Right cardiac atrium (tissue), 5 donors: ENCODE results near the gene MTA2. TPM values are rescaled to one million over a fixed set of nuclear protein-coding genes. Genes with fewer than 3 reads are reported as not detected.

ENCODE experiments used
- ATAC-seq, 2 donors: fragments of 200-7000 bp; cut with Tn5 transposase; one replicate each; pipeline versions ENCODE4 v1.8.0 to v1.9.1; 2020; ENCODE audit warnings: moderate library complexity in 2 of 2, mild to moderate bottlenecking in 1 of 2
- DNase-seq, 3 donors: peaks; one replicate each; pipeline ENCODE4 v3.0.0-alpha.2; 2020
- H3K27ac ChIP-seq: one replicate; pipeline ENCODE4 v1.5.1; 2013; ENCODE audit warnings: mild to moderate bottlenecking, low read length, control low read depth, moderate library complexity
- H3K27me3 ChIP-seq: one replicate; pipeline ENCODE4 v1.6.1; 2013; ENCODE audit not compliant: control insufficient read depth, insufficient read depth
- H3K4me1 ChIP-seq: one replicate; pipeline ENCODE4 v1.6.1; 2013; ENCODE audit warnings: low read length; ENCODE audit not compliant: control insufficient read depth, insufficient read depth
- H3K4me3 ChIP-seq: one replicate; pipeline ENCODE4 v1.5.1; 2013; ENCODE audit warnings: low read length, control low read depth
- H3K9me3 ChIP-seq: one replicate; pipeline ENCODE4 v1.6.1; 2013; ENCODE audit warnings: low read length; ENCODE audit not compliant: control insufficient read depth
- WGBS: extraction: QIAGEN DNeasy Blood & Tissue Kit; methylation state at CpG from one replicate; pipeline ENCODE4 v1.1.7; 2013; 5-methylcytosine and 5-hydroxymethylcytosine counted together
- intact Hi-C, 4 donors: fragments of 100-400 bp; cut with DNase I; formaldehyde crosslinking; loops; one replicate each; pipeline versions ENCODE4 v1.11.0 to v1.14.0; 2022 to 2023
- microRNA-seq, 2 donors: library from miRNA; unstranded; fragments of <30 nt; microRNA quantifications; one replicate each; pipeline ENCODE4 v1.2.0, GENCODE V29; 2020 to 2021
- polyA plus RNA-seq: library from polyadenylated mRNA; stranded (reverse); fragments of 200-250 nt; gene quantifications from one replicate; pipeline ENCODE4 v1.2.3, GENCODE V29; 2013
- total RNA-seq, 4 donors: library from RNA; stranded (reverse); fragmentation: NEBNext Ultra II Directional; extraction: Animal tissue kit (Norgen Biotek cat#: 25700); gene quantifications; one replicate each; pipeline ENCODE4 v1.2.1, GENCODE V29; 2021
- donor health status: healthy with polysubstance abuse.
- donor health status: DM: no; HTN: yes; CAD: no.
- donor health status: DM: no; HTN: no; CAD: no.
- donor health status: DM: no; HTN: yes; CAD: no; lungs with severe emphysema.
- donor health status: DM: yes; HTN: yes; CAD: no.

Gene MTA2
- total and polyA plus RNA-seq, 5 donors: 24.1 to 47.6 (median 38.0) TPM

DNA sequence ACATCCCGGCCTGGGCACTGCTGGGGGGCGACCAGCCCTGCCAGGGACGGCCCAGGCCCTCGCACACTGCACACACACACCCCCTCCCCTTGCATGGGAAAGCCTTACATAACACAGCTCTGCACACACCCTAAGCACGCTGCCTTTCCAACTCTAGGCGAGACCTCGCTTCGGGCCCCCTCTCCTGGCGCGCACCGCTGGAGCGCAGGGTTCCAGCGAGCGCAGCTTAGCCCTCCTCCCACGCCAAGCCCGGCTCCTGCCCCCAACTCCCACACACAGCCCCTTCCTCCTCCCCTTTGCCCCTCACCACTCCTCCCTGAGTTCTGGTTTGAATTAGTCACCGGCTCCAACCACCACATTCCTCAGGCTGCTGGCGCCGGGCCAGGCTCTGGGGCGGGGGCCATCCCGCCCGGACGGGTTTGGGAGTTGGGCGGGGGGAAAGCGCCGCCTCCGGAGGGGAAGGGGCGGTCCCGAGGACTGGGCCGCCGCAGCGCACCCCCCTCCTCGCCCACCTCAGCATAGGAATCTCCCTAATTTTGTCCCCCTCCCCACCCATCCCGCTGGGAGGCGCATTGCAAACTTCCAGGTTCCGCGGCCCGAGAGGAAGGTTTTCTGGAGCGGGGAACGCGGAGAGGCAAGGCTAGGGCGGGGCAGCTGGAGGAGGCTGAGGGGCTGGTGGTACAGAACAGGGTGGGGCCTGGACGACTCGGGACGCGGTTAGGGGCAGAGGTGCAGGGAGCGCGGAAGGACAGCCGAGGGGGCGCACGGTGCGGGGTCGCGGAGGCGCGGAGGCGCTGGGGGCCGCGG lies 56.0 kb downstream of the MTA2 start:
- intact Hi-C loops: loop anchor here in 3 of 4 donors (10.0 kb wide), 2 partner anchors 141 to 151 kb away; no protein-coding TSS in a partner anchor
- ATAC-seq (peak; percentile 70), DNase-seq (peak; percentile 95 to 98 (median 98))
- WGBS: under 1% methylated on average over 59 of the region's 59 CpGs
- peak overlapping the region; percentile 100 for H3K27ac ChIP-seq
- H3K4me3 ChIP-seq: peak overlapping the region; percentile 96
- H3K27me3 ChIP-seq: no peaks in the 10 kb centered on the region
- peaks cover 13% of the 10 kb centered on the region for H3K4me1 ChIP-seq
- H3K9me3 ChIP-seq: no peaks in the 10 kb centered on the region

GRCh38 chr11:62544581-62545436 lies 56.9 kb downstream of the MTA2 start:
- H3K4me3 ChIP-seq: peak overlapping the region; percentile 96
- peak in 1 of 2 donors; percentile 7 for ATAC-seq
- no peaks in the 10 kb centered on the region for H3K27me3 ChIP-seq
- H3K27ac ChIP-seq: peak overlapping the region; percentile 100
- peak; percentile 61 to 81 (median 81) for DNase-seq
- H3K9me3 ChIP-seq: no peaks in the 10 kb centered on the region
- peaks cover 16% of the 10 kb centered on the region for H3K4me1 ChIP-seq
- intact Hi-C loops: loop anchor here (5.0 to 10.0 kb wide), 5 partner anchors 38 to 150 kb away; no protein-coding TSS in a partner anchor
- WGBS: 2% methylated on average over 32 of the region's 32 CpGs

DNA sequence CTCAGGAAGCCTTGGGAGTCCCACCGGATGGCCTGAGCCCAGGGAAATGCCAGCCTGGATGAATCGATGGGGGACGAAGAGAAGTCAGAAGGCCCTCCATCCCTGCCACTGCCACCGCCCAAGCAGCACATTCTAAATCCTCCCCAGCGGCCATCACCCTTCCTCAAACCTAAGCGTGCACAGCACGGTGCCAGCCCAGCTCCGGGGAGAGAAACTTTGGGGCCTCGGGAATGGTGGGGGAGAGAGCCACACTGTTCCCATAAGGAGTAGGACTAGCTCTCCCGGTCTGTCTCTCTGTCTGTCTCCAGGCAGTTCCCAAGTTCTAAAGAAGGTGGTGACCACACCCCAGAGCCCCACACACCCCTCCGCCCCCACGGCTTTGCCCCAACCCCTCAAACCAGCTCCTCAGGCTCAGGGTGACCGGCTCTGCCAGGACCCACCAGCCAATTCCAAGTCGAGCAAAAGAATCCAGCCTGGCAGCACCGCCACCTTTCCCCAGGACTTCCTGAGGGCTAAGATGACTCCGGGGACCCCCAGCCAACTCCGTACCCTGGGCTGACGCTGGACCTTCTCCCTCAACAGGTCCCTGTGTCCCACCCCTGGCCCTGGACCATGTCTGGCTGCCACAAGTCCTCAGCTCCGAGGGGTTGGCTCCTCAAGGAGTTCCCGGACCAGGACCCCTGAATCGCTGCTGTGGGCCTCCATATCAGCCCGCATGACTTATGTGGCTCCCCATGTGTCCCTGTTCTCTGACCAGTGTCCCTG lies 57.8 kb downstream of the MTA2 start:
- 18% methylated on average over 22 of the region's 22 CpGs for WGBS
- Histone ChIP-seq H3K27me3 (no peaks in the 10 kb centered on the region), H3K27ac (peak overlapping the region; percentile 100), H3K4me1 (peaks cover 25% of the 10 kb centered on the region), H3K4me3 (peak overlapping the region; percentile 96), H3K9me3 (no peaks in the 10 kb centered on the region)
- intact Hi-C loops: loop anchor here (5.0 to 10.0 kb wide), 5 partner anchors 37 to 149 kb away; no protein-coding TSS in a partner anchor
- no peak for ATAC-seq
- peak; percentile 36 to 72 (median 71) for DNase-seq

Small RNAs within 50 kb of the gene (microRNA-seq; reads per million reads assigned to microRNA genes)
- gene MIR6747: 0 to 0.42 reads per million in 2 donors

Other genes starting within 250 kb of the MTA2 start
- gene SCGB1A1, start 182.8 kb downstream of the MTA2 start, total RNA-seq: not detected
- gene SCGB1A1, start 182.8 kb downstream of the MTA2 start, polyA plus RNA-seq: not detected
- gene AHNAK, start 55.1 kb downstream of the MTA2 start, total RNA-seq: 100 to 1,000 TPM; 289 to 371 (median 320) TPM
- gene AHNAK, start 55.1 kb downstream of the MTA2 start, polyA plus RNA-seq: 78.1 TPM
- gene EEF1G, start 28.0 kb downstream of the MTA2 start, total RNA-seq: 1,000 to 10,000 TPM in 1 of 4 donors, 100 to 1,000 TPM in 3; 807 to 1,060 (median 897) TPM
- gene EEF1G, start 28.0 kb downstream of the MTA2 start, polyA plus RNA-seq: 770 TPM
- gene TUT1, start 10.3 kb downstream of the MTA2 start, total RNA-seq: 10 to 100 TPM in 3 of 4 donors, 1 to 10 TPM in 1; 8.0 to 15.3 (median 11.5) TPM
- 10.7 TPM for gene TUT1, start 10.3 kb downstream of the MTA2 start, polyA plus RNA-seq
- 10 to 100 TPM; 23.5 to 33.3 (median 26.7) TPM for gene EML3, start 10.9 kb upstream of the MTA2 start, total RNA-seq
- 23.9 TPM for gene EML3, start 10.9 kb upstream of the MTA2 start, polyA plus RNA-seq
- 1 to 10 TPM; 6.1 to 7.9 (median 6.6) TPM for gene ROM1, start 11.4 kb upstream of the MTA2 start, total RNA-seq
- gene ROM1, start 11.4 kb upstream of the MTA2 start, polyA plus RNA-seq: 7.9 TPM
- gene B3GAT3, start 20.1 kb upstream of the MTA2 start, total RNA-seq: 10 to 100 TPM; 10.7 to 23.1 (median 16.7) TPM
- 18.7 TPM for gene B3GAT3, start 20.1 kb upstream of the MTA2 start, polyA plus RNA-seq
- gene GANAB, start 44.7 kb upstream of the MTA2 start, total RNA-seq: 100 to 1,000 TPM; 112 to 137 (median 122) TPM
- 66.5 TPM for gene GANAB, start 44.7 kb upstream of the MTA2 start, polyA plus RNA-seq
- 10 to 100 TPM; 10.4 to 13.3 (median 11.8) TPM for gene INTS5, start 51.4 kb upstream of the MTA2 start, total RNA-seq
- 6.1 TPM for gene INTS5, start 51.4 kb upstream of the MTA2 start, polyA plus RNA-seq
- gene C11orf98, start 63.3 kb upstream of the MTA2 start, total RNA-seq: 10 to 100 TPM; 30.6 to 41.1 (median 35.2) TPM
- 79.7 TPM for gene C11orf98, start 63.3 kb upstream of the MTA2 start, polyA plus RNA-seq
- 1 to 10 TPM; 6.6 to 9.5 (median 7.3) TPM for gene CSKMT, start 63.4 kb upstream of the MTA2 start, total RNA-seq
- gene CSKMT, start 63.4 kb upstream of the MTA2 start, polyA plus RNA-seq: 5.2 TPM
- 1 to 10 TPM; 5.2 to 8.6 (median 6.5) TPM for gene UQCC3, start 69.8 kb upstream of the MTA2 start, total RNA-seq
- 12.9 TPM for gene UQCC3, start 69.8 kb upstream of the MTA2 start, polyA plus RNA-seq
- gene LBHD1, start 70.4 kb upstream of the MTA2 start, total RNA-seq: 1 to 10 TPM; 3.2 to 5.8 (median 3.6) TPM
- 7.3 TPM for gene LBHD1, start 70.4 kb upstream of the MTA2 start, polyA plus RNA-seq
- gene UBXN1, start 77.2 kb upstream of the MTA2 start, total RNA-seq: 10 to 100 TPM; 76.6 to 95.7 (median 83.6) TPM
- gene UBXN1, start 77.2 kb upstream of the MTA2 start, polyA plus RNA-seq: 101 TPM
- 1 to 10 TPM; 1.4 to 3.3 (median 2.3) TPM for gene LRRN4CL, start 87.7 kb upstream of the MTA2 start, total RNA-seq
- 3.0 TPM for gene LRRN4CL, start 87.7 kb upstream of the MTA2 start, polyA plus RNA-seq
- 10 to 100 TPM; 20.0 to 27.6 (median 26.5) TPM for gene BSCL2, start 105.6 kb upstream of the MTA2 start, total RNA-seq
- 34.3 TPM for gene BSCL2, start 105.6 kb upstream of the MTA2 start, polyA plus RNA-seq
- gene GNG3, start 105.8 kb upstream of the MTA2 start, total RNA-seq: not detected
- gene GNG3, start 105.8 kb upstream of the MTA2 start, polyA plus RNA-seq: 0.57 TPM
- gene HNRNPUL2, start 125.6 kb upstream of the MTA2 start, total RNA-seq: 10 to 100 TPM; 29.3 to 37.2 (median 35.5) TPM
- gene HNRNPUL2, start 125.6 kb upstream of the MTA2 start, polyA plus RNA-seq: 33.2 TPM
- 10 to 100 TPM; 11.7 to 17.0 (median 14.6) TPM for gene TTC9C, start 126.6 kb upstream of the MTA2 start, total RNA-seq
- 18.4 TPM for gene TTC9C, start 126.6 kb upstream of the MTA2 start, polyA plus RNA-seq
- 10 to 100 TPM in 2 of 4 donors, 1 to 10 TPM in 2; 7.8 to 14.5 (median 9.5) TPM for gene ZBTB3, start 152.3 kb upstream of the MTA2 start, total RNA-seq
- 4.0 TPM for gene ZBTB3, start 152.3 kb upstream of the MTA2 start, polyA plus RNA-seq
- 10 to 100 TPM; 34.4 to 43.3 (median 37.4) TPM for gene POLR2G, start 159.7 kb upstream of the MTA2 start, total RNA-seq
- gene POLR2G, start 159.7 kb upstream of the MTA2 start, polyA plus RNA-seq: 51.1 TPM
- gene TAF6L, start 169.5 kb upstream of the MTA2 start, total RNA-seq: 10 to 100 TPM in 1 of 4 donors, 1 to 10 TPM in 3; 8.0 to 17.1 (median 9.6) TPM
- gene TAF6L, start 169.5 kb upstream of the MTA2 start, polyA plus RNA-seq: 10.4 TPM
- 10 to 100 TPM; 19.2 to 21.8 (median 19.7) TPM for gene TMEM179B, start 185.5 kb upstream of the MTA2 start, total RNA-seq
- 29.7 TPM for gene TMEM179B, start 185.5 kb upstream of the MTA2 start, polyA plus RNA-seq
- 10 to 100 TPM; 12.7 to 17.2 (median 16.3) TPM for gene TMEM223, start 190.1 kb upstream of the MTA2 start, total RNA-seq
- 29.5 TPM for gene TMEM223, start 190.1 kb upstream of the MTA2 start, polyA plus RNA-seq
- 10 to 100 TPM; 40.3 to 56.4 (median 47.1) TPM for gene NXF1, start 203.6 kb upstream of the MTA2 start, total RNA-seq
- gene NXF1, start 203.6 kb upstream of the MTA2 start, polyA plus RNA-seq: 45.8 TPM
- 10 to 100 TPM; 20.1 to 27.8 (median 21.8) TPM for gene STX5, start 230.2 kb upstream of the MTA2 start, total RNA-seq
- gene STX5, start 230.2 kb upstream of the MTA2 start, polyA plus RNA-seq: 14.4 TPM
- gene TEX54, start 231.0 kb upstream of the MTA2 start, total RNA-seq: not detected
- gene TEX54, start 231.0 kb upstream of the MTA2 start, polyA plus RNA-seq: not detected
- 10 to 100 TPM; 24.8 to 28.7 (median 26.6) TPM for gene WDR74, start 237.7 kb upstream of the MTA2 start, total RNA-seq
- 17.9 TPM for gene WDR74, start 237.7 kb upstream of the MTA2 start, polyA plus RNA-seq